Measurements from ENCODE around the gene IGBP1.

DNA sequence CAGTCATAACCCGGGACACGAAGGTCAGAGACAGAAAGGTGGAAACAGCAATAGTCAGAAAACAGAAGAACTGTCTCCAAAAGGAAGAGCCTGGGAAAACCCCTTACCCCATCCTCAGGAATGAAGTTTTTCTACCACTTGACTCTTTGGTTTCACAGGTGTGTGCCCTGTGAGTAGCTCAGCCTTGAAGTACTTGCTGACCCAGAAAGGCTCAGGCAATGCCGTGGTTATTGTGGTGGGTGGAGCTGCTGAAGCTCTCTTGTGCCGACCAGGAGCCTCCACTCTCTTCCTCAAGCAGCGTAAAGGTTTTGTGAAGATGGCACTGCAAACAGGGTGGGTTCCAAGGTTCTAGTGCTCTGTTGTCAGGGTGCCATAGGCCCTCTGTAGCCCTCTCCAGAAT, 68.5 kb downstream of the IGBP1 start:
- TF ChIP-seq, protein P1, sequence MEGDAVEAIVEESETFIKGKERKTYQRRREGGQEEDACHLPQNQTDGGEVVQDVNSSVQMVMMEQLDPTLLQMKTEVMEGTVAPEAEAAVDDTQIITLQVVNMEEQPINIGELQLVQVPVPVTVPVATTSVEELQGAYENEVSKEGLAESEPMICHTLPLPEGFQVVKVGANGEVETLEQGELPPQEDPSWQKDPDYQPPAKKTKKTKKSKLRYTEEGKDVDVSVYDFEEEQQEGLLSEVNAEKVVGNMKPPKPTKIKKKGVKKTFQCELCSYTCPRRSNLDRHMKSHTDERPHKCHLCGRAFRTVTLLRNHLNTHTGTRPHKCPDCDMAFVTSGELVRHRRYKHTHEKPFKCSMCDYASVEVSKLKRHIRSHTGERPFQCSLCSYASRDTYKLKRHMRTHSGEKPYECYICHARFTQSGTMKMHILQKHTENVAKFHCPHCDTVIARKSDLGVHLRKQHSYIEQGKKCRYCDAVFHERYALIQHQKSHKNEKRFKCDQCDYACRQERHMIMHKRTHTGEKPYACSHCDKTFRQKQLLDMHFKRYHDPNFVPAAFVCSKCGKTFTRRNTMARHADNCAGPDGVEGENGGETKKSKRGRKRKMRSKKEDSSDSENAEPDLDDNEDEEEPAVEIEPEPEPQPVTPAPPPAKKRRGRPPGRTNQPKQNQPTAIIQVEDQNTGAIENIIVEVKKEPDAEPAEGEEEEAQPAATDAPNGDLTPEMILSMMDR (IDR thresholded peaks at IDR 0.05) = no peak
- no peak for TF ChIP-seq POLR2A (IDR thresholded peaks at IDR 0.05)
- TF ChIP-seq POLR2AphosphoS5 (IDR thresholded peaks at IDR 0.05) = no peak

Measured in breast epithelium (tissue), 3 donors.